HG03196 (cell line): ENCODE data around the gene FAM117B.
"Not testable (repeated sequence)": the region's sequence is repeated elsewhere in the genome, so short reads cannot be mapped to it uniquely, and the experiment has no call there.

Experiments
- ATAC-seq: cut with Tn5 transposase; IDR thresholded peaks from one replicate; pipeline ENCODE4 v1.9.1; 2021; ENCODE audit not compliant: unreplicated experiment

The FAM117B gene

DNA sequence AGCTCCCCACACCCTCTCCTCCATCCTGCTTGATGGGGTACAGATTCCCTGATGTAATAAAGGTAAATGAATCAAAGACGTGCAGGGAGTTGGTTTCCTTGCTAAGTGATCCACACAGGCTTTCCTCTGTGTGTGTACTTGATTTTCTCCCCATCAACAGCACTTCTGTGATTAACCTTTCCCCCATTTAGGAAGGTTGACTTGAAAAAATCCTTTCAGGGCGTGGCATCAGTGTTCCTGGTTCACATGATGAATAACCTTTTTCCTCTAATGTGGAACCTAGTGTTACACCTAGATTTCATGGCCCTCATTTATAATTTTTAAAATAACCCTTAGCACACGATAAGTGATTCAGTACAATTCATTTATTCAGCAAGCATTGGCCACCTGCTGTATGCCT lies 121.8 kb downstream of the FAM117B start:
- no peak for ATAC-seq

DNA sequence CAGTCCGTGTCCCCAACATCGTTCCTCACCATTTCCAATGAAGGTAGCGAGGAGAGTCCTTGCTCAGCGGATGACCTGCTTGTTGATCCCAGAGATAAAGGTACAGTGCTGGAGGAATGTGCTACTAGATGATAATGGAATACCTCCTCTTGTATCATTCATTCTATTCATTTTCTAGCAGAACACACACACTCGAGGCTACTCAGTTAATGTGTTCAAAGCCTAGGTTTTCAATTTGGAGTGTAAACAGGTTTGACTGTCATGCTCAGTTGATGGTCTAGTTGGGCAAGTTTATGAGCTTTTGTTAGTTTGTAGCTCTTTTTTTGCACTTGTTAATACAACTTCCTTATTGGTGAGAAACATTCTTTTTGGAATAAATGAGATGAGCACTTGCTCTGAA lies 122.6 kb downstream of the FAM117B start:
- ATAC-seq, result no peak

DNA sequence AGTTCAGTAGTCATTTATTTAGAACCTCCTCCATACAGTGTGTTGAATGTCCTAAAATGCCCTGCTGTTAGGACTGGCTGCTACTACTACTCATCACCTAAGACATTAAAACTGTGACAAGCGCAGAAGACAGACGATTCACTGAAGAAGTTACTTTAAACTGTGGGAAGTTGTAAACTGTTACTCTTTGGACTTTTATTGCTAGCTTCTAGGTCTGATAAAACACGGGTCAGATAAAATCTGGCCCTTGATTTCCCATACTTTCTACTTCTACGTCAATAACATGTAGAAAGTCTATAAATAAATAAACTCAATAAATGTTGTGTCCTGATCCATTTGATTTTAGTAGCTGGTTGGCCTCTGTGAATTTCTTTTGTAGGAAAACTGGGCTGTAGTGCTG lies 123.4 kb downstream of the FAM117B start:
- no peak for ATAC-seq

DNA sequence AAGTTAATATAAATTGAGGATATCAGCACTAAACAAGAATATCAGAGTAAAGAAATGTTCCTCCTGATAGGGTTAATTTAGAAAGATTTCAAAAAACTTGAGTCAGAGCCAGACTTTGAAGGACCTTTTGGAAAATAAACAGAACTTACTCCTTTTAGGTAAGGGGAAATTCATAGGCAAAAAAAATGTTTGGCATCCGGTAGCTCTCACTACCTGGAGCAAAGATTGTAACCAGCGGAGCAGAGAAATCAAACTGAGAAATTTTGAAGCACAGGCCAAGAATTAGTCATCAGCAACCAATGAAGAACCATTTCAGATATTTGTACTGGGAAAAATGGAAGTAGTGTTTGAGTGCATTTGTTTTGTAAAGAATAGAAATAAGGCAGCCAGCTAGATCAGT lies 123.8 kb downstream of the FAM117B start:
- no peak for ATAC-seq

DNA sequence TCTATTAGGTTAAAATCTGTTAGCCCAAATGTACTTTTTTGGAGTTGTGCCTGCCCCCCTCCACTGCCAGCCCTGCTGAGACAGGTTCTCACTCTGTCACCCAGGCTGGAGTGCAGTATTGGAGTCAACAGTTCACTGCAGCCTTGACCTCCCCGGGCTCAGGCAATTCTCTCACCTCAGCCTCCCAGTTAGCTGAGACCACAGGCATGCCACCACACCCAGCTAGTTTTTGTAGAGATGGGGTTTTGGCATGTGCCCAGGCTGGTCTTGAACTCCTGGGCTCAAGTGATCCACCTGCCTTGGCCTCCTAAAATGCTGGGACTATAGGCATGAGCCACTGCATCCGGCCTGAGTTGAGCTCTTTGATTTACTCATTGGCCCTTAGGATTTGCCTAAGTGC lies 126.1 kb downstream of the FAM117B start:
- ATAC-seq, result no peak

DNA sequence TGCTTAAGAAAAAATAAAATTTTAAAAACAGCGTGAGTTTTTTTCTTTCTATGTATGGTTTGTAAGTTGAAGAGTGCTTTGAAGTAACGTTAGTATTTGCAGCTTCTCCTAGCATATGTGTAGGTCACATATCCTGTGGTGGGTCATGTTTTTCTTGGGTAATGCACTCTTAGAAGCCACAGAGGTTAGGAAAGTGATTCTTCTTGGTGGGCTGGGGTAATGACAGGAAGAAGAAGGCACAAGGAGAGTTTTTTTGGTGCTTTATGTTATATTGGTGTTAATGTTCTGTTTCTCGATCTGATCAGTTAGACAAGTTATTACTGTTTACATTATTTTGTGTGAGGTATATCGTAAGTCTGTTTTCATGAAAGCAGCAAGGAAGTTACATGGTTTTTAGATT lies 127.8 kb downstream of the FAM117B start:
- ATAC-seq, result no peak

DNA sequence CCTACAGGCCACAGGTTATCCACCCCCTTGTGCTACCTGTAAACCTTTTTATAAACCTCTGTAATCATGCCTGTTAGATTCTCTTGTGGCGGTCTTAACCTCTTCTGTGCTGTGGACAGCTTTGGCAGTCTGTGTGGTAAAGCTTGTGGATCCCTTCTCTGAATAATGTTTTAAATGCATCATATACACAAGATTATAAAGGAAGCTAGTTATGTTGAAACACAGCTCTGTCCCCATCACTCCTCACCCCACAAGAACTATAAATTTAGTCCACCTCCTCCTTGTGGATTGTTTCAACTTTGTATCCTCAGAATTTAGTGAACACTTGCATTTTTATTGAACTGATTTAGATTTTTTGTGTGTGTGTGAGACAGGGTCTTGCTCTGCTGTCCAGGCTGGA lies 129.1 kb downstream of the FAM117B start:
- ATAC-seq, result no peak

DNA sequence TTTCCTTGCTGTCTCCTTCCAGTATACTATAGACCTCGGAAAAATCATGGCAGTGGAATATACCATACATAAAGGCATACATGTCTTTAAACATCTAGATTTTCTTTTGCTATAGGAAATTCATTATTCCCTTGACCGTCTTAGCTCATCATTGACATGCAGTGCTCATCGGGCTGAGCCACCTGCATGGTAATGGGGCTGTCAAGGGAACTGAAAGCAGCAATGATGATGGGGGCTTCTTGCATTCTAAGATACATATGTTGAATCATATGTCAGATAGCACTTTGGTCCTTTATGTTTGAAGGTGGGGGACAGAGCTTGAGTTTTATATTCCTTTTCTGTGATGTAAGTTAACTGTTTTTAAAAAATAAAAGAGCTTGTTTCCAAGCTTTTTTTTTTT lies 130.2 kb downstream of the FAM117B start:
- no peak for ATAC-seq

DNA sequence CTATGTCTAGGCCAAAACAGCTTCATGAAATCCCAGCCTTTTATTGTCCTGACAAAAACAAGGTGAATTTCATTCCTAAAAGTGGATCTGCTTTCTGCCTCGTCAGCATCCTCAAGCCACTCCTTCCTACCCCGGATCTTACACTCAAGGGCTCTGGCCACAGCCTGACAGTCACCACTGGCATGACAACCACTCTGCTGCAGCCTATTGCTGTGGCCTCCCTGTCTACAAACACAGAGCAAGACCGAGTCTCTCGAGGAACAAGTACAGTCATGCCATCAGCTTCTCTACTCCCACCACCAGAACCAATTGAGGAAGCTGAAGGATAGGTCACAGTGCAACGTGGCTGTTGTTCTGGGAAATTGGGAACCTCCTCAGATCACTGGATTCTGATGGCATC lies 130.7 kb downstream of the FAM117B start:
- ATAC-seq, result no peak

DNA sequence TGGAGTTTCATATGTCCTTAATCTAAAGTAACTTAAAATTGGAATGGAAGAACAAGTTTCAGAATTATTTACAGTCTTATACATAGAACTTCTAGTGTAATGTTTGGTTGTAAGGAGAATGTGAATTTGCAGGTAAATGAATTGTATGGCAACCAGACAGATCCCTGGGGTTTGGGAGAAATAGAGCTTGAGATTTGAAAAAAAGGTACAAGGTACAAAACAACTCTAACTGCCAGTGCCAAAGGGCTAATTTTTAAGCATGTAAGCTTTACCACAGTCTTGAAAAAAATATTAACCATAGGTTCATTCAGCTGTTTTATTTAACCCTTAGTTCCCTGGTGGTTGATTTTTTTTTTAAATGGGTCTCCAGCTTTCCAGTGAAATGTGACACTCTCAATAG lies 133.5 kb downstream of the FAM117B start:
- ATAC-seq, result no peak

DNA sequence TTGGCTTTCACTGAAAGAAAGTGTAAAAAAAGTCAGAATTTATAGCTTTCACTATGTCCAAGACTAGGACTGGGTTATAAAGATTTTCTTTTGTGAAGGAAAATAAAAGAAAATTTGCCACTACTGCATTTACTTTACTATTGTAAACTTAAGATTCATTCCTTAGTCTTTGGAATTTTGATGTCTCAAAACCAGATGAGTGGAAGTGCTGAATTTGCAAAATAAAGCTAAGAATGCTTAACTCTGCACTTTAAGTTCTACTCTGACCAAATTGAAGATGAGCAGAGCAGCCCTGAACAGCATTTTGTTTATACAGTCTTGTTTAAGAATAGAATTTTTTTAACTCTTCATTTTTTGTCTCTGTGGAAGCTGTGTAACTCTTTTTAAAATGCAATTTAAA lies 134.4 kb downstream of the FAM117B start:
- ATAC-seq, result no peak

DNA sequence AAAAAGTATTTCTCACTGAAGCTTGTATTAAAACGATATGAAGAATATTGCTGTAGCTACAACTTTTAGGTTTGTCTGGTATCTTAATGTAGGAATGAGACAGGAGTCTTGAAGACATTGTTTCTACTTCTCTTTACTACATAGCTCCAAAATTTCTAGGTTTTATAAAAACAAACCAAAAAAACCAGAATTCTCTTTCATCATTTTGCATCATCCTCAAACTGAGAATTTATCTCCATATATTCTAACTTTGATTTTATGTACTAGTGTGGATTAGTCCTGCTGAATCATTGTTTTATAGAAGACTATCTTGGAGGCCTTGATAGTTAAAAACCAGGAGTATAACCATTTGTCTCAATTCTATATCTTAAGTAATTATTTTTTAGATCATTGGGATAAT lies 136.6 kb downstream of the FAM117B start:
- ATAC-seq, result no peak

DNA sequence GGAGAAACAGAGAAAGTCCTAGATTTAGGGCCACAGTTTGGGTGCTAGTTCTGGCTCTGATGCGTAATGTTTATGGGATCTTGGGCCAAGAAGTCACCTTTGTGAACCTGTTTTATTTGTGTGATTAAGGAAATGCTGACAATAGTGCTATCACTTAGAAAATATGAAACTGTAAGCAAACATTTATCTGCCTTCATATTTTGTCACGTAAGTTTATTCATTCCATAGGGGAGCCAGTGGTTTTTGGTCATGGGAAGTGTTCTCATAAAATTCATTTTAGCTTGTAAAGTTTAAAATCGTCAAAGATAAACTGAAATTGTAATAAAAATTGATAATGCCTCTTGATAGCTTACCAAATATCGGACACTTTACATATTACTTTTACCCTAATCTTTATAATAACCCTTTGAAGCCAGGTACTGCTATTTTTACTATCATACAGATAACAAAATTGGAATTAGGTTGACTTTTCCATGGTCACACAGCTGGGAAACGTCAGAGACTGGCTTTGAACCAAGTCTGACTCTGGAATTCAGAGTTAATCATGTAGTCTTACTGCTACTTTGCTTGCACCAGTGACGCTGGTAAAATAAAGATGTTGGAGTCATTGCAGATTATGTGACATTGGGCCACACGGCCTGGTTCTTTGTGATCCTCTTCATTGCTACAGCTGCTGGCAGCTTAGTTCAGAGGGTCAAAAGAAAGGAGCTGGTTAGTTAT lies 137.1 kb downstream of the FAM117B start:
- ATAC-seq, result no peak

DNA sequence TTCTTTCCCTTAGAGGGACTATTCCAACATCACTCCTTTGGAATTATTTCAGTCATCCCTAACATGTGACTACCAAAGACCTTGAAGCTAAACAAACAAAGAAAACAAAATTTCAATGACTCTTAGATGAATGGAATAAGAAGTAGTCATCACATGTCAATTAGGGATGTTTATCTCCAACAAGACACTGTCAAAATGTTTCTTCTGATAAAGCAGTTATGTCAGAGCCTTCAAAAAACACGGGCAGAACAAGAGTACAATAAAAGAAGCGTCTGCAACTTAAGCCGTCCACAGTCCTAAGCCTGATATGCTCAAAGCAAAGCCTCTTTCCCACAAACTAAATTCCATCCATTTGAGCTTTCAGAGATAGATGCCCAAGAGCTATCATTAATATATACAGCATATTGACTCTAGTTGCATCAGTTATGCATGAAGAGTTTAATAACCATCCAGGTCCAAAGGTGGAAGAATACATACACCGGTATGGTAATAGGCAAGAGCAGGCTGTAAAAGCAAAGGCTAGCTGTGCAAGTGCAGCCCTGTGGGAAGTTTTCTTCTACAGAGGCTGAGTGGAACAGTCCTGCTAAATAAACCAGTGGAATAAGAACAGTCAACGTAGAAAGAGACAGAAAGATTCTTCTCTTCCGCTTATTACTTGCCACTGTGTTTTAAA lies 138.7 kb downstream of the FAM117B start:
- ATAC-seq, result no peak

DNA sequence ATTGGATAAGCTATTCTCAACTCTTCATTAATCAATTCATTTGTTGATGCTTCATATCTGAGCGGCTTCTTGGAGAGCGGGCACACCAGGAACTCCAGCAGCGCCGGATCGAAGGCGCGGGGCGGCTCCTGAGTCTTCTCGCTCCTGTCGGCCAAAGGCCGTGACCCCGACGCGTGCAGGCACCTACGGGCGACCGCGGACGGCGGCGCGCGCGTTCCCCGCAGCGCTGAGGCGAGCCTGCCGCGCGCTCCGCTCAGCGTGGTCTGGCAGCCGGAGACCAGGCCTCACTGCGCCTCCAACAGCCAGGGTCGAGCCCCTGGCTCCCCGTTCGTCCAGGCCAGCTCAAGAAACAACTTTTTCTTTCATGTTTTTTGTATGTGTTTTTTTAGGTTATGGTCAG lies 139.3 kb downstream of the FAM117B start:
- no peak for ATAC-seq

DNA sequence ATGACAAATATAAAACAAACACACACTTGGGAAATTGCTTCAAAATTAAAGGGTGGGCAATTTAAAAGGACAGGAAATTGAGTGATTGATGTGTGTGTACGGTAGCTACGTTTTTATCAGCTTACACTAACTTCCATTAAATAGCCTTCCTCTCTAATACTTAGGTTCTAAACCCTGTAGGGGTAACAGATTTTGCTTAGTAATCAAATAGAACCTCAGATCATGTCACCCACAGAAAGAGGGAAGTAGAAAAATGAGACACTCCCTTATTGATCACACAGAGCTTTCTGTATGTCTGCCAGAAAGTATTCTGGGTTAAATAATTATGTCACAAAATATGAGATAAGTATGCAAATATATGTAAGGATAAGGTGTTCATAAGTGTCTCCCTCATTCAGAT lies 143.4 kb downstream of the FAM117B start:
- no peak for ATAC-seq

DNA sequence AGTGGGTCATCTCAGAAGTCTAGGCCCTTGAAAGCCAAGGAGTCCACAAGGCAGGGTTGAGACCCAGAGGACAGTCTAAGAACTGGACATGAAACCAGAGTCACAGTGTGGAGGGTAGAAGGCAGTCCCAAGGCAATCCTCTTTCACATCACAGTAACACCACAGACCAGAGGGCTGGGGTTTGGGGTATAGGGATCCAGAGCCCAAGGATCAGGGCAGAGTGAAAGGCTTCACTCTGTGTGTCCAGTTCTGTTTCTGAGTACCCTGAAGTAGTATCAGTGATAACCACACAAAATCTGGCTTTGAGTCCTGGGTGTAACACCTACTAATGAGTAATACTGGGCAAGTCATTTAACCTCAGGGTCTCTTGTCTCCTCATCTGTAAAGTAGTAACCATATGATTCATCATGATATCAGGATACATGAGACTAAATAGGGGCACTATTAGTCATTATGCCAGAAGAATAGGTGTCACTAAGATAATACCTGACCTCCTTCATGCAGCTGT lies 145.8 kb downstream of the FAM117B start:
- peak; percentile 96 for ATAC-seq

DNA sequence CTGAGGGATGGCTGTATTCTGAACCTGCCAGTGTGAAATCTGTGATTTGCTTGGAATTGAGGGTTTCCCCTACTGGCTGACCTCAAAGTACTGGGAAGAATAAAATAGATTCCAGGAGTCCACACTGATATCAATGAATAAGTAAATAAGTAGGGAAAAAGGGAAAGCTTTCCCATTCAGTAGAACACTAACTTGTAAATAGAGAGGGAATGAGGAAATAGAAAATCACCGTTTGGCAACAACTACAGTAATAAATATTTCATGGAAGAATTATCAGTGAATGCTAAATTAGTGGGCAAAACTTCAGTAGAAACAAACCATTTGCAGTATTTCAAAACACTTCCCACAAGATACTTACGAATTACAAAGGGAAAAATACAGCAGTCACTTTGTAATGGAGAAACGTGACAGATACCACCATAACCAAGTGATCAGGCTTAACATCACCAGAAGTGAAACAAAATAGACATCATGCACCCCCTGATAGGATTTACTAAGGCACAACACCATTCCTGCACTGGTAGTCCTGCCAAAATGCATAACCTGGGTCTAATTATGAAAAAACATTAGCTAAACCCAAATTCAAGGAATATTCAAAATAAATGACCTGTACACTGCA lies 148.3 kb downstream of the FAM117B start:
- no peak for ATAC-seq

DNA sequence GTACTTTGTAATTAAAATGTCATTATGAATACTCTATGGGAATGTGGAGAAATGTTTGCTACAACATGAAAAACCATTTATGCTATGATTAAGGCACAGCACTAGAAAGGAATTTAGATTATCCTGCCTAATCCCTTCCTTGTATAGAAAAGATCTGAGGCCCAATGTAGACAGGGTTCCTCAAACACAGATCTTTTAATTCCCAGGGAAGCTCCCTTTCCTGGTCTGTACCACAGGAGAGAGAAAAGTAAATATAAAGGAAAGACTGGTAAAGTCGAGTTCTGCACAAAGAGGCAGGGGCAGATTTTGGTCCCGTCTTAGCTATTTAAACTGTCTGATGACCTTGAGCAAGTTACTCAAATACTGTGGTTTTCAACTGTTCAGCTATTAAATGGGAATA lies 152.1 kb downstream of the FAM117B start:
- ATAC-seq, result no peak

DNA sequence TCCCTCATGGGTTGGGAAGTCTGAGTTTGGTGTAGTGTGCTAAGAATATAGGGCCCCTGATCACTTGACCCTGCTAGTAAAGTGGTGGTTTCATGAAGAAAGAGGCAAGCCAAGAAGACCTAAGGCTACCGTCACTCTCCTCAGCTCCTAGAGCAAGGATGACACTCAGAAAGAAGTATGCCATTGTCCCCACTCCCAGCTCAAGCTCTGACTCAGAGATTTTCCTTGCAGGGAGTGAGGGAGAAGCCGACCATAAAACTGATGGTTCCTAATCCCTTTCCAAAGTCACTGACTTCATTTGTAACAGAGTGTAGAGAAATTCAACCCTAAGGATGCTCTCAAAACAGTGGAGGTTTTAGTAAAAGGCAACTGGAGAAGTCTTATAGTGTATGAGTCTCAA lies 155.9 kb downstream of the FAM117B start:
- no peak for ATAC-seq

DNA sequence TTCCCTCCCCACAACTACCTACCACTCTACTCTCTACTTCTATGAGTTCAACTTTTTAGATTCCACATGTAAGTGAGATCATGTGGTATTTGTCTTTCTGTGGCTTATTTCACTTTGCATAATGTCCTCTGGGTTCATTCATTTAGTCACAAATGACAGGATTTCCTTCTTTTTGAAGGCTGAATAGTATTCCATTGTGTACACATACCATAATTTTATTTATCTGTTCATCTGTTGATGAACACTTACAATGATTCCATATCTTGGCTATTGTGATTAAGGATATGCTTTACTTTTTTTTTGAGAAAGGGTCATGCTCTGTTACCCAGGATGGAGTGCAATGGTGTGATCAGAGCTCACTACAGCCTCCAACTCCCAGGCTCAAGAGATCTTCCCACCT lies 163.2 kb downstream of the FAM117B start:
- no peak for ATAC-seq

DNA sequence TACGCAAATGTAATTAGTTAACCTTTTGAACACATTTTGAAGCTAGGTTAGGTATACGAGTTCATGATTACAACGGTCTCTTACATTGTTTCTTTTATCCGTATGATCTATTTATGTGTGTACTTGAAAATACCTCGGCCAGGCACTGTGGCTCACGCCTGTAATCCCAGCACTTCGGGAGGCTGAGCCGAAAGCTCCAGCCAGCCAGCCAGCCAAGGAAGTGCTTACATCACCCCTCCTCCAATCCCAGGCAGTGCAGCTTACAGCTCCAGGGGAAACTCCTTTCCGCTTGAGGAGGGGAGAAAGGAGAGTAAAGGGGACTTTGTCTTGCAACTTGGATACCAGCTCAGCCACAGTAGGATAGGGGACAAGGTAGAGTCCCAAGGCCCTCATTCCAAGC lies 171.1 kb downstream of the FAM117B start:
- not testable (repeated sequence) for ATAC-seq
